GM03348 (cell line): ENCODE measurements around the gene UNC50.

Experiments
- DNase-seq: peaks from one replicate; pipeline ENCODE4 v3.0.0; 2012; ENCODE audit warnings: low spot score

Gene UNC50, protein sequence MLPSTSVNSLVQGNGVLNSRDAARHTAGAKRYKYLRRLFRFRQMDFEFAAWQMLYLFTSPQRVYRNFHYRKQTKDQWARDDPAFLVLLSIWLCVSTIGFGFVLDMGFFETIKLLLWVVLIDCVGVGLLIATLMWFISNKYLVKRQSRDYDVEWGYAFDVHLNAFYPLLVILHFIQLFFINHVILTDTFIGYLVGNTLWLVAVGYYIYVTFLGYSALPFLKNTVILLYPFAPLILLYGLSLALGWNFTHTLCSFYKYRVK

DNA sequence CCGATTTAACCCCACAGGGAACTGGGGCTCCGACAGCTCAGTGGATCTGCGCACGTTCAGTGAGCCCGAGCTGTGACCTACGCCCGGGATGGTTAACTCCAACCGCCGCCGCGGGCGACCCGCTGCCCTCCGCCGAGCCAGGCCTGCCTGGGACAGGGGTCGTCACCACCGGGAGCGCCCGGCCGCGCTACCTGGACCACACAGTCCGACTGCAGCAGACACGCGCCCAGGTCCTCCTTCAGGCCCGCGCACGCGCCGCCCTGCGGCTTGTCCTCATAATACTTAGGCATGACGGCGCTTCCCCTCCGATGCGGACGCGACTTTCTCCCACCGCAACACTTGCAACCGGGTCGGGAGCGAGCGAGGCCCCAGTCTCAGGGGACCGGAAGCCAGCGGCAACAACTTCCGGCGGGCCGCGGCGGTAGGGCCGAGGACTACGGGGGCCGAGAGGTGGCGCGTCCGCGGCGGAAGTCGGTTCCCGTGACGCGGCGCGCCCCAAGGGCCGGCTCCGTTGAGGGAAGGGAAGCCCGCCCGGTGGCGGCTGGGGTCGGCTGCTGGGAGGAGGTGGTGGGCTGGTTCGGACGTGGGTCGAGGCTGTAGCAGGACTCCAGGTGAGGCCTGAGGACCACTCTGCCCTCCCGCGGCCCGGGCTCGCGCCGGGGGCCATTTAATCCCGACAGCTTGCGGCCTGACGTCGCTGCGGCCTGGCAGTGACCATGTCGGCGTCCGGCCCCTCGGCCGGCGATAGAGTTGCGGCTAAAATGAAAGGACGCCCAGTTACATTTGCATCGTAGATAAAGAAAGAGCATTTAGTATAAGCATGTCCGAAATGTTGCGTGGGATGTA, at the start of gene UNC50, which contains the start of gene COA5:
TSS of gene UNC50 (plus strand) at position 474 of the 846 bp plus-strand sequence. CDS start 1,171 bp downstream, outside the sequence.
TSS of gene COA5 (minus strand) at position 397 of the 846 bp plus-strand sequence. CDS start at position 290, 107 bp downstream.
- DNase-seq, result peak; percentile 97

DNA sequence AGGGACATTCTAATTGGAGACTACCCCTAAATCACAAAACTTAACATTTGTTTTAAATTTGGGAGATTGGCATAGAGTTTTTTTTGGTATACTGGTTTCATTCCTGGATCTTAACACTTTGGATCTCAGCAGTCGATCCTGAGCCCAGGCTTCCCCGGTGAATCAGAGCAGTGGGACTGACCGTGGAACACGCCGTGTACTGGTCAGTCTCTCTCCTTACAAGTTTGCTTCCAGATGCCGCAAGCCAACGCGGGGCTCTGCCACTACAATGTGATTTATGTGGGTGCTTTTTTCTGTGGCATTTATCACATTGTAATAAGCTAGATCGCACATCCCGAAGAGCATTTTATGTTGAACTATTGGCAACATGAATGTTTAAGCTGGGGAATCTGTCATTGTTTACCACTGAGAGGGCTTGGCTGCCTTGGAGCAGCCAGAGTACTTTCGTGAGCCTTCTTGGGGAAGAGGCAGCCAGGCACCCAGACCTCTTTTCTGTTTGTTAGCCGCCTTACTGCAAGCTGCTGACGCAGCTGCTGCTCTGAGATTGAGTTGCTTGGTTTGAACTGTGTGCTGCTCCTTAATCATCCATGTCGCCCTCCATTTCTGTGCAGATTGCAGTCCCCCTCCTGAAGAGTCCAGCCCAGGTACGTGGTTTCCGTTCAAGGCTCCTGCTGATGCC, 49.4 kb upstream of the UNC50 start:
- DNase-seq, result no peak

DNA sequence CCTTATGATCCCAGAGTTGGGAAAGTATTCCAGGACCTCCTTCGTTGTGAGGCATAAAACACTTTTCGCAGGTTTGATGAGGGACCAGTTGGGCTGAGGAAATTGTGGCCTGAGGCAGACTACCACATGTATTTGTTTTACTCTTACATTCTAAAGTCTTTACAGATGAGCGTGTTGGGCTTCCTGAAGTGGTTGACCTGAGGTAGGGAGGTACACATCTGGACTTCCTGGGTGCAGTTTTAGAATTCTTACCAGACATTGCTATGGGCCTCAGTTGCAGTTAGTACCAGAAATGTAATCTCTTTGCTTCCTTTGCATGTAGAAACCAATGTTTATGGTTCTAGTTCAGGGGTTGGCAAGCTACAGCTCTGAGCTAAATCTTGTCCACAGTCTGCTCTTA, 48.8 kb upstream of the UNC50 start:
- no peak for DNase-seq

DNA sequence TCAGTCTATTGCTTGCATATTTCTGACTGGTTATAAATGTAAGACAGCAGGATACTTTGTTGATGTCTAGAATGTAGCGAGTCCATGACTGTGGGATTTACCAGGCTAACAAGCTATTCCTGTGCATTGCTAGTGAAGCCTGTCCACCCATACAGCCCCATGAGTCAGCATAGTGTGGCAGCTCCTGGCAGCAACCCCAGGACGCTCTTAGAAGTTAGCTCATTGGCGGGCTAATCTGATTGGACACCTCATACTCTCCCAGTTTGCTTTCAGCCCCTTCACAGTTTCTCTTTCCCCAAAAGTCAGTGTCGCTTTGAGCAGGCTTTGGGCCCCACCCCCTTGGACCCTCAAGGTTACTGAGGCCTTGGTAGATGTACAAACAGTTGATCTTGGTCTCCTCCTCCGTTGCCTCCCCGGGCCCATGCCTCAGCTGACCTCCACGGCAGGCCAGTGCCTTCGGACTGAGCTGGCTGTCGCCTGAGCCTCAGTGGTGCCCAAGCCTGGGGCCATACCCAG, 48.1 kb upstream of the UNC50 start:
- DNase-seq, result peak; percentile 87

DNA sequence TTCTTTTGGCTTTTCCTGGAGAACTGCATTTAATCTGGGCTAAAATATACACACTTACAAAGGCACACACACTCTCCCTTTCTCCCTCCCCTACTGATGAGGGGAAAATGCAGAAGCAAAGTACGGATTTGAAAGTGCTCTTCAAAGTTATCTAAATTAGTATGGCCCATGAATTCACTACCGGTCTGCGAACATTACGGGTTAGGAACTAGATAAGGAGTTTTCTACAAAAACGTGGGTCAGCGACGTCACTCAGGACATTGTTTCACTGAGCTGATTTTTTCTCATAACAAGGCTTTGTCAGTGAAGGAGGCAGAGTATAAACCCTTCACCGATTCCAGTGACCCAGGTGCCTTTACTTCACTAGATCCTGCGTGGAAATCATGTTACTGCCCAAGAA, 47.4 kb upstream of the UNC50 start:
- DNase-seq, result no peak

DNA sequence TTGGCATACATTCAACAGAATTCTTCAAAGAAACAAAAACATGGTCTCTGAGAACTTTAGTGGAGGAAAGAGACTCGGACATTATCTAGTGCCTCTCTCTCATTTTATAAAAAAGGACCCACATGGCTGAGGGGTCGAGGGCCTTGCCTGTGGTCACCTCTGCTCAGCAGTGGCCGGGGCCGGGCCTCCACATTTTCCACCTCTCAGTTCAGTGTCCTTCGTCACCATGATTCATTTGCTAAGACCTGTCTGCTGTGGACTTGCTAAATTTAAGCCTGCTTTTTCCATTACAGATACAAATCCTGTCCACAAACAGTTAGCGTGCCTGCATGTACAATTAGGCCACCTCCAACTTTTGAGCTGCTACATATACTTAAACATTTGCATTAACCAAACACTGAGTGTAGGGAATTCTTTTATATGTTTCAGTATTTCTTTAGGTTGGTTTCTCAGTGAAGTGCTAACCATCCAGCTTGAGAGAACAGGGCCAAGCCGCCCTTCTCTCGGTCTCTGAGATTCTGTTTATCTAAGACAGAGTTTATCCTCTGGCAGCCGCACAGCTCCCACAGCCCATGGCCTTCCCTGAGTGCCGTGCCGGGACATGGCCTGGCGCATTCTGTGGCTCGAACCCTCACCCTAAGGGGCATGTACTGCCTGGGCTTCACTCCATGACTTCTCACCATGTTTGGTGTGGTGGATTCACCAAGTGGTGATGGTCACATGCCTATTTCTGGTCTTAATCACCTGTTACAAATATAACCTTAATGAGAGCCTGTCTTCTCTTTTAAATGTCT, 46.3 kb upstream of the UNC50 start:
- DNase-seq, result no peak

DNA sequence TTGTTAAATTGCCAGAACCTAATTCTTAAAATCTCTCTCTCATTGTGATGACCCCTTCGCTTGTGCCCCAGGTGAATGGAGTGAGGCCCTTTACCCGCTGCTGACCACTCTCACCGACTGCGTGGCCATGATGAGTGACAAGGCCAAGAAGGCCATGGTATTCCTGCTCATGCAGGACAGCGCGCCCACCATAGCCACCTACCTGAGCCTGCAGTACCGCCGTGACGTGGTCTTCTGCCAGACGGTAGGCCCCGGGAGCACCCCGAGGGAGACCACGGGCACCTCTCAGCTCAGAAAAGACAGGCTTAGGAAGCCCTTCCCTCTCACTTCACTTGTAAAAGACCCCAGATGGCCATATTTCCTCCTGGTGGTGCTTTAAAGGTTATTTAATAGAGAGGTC, 45.0 kb upstream of the UNC50 start:
- no peak for DNase-seq

DNA sequence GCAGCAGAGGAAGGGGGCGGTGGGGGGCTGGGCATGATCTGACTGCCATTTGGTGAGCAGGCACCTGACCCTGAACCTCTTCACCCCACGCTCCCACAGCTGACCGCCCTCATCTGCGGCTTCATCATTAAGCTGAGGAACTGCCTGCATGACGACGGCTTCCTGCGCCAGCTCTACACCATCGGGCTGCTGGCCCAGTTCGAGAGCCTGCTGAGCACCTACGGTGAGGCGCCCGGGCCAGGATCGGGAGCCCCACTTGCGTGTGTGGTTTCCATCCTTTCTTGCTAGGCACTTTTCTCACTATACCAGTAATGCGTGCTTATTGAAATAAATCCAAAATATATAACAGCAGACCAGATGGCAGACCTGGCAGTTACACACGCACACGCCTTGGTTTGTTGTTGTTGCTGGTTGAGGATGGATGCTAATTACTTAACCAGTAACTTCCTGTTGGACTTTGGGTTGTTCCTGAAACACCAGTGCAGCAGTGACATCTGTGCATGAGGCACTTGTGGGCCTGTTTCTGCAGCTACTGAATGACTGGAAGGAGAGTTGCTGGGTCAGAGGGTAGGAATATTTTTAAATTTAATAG, 43.8 kb upstream of the UNC50 start:
- DNase-seq, result no peak

DNA sequence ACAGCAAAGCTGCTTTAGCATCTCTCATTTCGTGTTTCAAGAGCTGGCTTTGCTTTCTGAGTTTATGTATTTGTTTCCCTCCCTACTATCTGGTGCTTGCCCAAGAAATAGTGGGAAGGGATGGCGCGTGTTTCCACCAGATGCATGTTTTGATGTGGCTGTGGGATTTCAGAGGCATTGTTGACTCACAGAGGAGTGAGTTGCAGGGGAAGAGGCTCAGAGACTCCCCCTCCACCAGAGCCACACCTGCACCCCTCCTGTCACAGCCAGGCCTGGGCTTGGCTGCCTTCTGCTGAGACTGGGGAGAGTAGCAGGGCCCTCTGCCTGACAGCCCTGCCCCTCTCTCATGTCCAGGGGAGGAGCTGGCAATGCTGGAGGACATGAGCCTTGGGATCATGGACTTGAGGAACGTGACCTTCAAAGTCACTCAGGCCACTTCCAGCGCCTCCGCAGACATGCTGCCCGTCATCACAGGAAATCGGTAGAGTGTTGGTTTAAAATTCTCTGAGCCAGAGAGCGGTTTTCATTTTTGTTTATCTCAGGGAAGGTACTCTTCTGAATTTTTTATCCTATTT, 43.0 kb upstream of the UNC50 start:
- DNase-seq, result no peak

DNA sequence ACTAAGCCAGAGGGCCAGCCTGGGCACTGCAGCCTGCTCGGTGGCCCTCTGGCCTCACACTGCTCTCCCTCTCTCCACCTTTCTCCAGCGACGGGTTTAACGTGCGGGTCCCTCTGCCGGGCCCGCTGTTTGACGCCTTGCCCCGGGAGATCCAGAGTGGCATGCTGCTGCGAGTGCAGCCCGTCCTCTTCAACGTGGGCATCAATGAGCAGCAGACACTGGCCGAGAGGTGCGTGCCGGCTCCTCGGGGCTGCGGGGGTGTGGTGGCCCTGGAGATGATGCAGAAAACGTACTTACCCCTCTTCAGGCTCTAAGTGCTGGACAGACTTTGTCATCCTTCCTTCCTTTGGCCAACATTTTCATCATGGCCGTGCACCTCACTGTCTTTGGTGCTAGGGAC, 42.4 kb upstream of the UNC50 start:
- DNase-seq, result no peak

DNA sequence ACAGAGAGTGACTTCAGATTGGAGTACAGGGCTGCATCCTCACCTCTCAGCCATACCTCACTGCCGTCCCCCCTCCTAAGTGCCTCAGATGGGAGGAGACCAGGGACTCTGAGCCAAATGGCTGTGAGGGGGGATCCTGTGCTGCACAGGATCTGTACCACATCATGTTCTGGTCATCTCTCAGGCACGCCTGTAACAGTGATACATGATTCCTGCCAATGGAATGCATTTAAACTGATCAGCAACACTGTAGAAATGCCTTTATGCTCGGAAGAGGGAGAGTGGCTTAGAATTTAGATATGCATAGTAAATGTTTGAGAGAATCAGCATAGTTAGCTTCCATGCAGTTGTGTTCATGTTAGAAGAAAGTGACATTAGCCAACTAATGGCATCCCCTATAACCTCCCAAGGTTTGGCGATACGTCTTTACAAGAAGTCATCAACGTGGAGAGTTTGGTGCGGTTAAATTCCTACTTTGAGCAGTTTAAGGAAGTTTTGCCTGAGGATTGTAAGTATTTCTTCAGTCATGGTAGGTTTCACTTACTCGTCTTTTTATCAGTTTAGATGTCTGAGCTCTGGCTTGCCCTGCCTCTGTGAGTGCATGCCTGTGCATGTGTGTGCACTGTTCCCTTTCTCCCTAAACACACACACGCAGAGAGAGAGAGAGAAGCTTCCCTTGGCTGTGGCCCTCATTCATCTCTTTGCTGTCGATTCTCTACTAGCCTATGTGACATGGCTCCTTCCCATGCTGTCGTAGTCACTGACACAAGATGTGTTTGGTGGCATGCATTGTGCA, 40.0 kb upstream of the UNC50 start:
- DNase-seq, result peak; percentile 57

DNA sequence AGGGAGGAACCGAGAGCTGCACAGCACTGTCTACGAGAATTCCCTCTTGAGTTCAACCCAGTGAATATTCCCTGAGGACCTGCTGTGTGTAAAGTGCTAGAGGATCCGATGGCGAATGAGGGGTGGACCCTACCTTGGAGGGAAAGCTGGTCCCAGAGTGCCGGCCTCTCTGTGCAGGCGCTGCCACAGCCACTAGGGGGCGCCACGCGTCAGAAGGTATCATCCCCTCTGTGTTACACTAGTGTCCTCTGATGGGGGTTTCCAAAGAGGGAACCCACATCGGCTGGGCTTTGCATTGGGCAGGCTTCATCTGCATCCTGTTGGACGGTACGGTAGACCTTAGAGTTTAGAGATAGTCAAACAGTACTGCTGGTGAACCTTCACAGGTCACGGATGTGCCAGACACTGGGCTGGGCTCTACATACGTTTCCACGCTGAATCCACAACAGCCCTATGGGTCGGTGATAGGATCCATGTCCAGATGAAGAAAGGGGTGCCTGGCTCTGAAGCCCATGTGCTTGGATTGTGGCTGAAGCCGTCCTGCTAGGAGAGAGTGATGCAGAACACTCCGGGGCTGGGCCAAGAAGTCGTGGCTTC, 39.1 kb upstream of the UNC50 start:
- peak; percentile 61 for DNase-seq

DNA sequence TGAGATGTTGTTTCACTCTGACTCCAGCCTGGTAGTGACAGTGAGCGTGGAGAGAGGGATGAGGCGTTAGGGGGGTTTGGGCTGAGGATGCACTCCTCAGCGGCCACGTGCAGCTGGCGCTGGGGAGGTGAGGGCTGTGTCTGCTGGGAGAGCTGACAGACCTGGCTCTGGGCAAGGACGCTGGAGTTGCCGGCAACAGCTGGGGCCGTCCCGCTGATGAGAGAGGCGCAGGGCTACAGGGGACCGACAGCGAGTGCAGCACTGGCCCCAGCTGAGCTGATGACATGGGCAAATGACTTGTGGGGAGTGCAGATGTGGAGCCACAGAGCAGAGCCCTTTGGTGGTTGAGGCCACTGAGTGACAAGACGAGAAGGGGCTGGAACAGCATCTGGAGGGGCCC, 38.5 kb upstream of the UNC50 start:
- no peak for DNase-seq

DNA sequence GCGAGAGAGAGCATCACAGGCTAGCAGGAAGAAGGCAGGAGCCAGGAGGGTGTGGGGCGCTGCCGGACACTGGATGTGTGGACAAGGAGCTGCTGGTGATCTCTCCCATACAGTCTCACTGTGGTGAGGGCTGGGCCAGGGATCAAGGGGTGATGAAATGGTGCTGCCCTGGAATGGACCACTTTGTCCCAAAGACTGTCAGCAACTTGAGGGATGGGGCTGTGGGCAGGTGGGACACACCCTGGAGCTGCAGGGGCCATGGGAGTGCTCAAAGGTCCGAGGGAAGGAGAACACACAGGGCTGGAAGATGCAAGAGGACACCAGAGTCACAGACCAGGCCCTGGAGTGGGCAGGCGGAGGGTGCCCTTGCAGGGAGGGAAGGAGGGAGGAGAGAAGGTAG, 38.0 kb upstream of the UNC50 start:
- DNase-seq, result no peak

DNA sequence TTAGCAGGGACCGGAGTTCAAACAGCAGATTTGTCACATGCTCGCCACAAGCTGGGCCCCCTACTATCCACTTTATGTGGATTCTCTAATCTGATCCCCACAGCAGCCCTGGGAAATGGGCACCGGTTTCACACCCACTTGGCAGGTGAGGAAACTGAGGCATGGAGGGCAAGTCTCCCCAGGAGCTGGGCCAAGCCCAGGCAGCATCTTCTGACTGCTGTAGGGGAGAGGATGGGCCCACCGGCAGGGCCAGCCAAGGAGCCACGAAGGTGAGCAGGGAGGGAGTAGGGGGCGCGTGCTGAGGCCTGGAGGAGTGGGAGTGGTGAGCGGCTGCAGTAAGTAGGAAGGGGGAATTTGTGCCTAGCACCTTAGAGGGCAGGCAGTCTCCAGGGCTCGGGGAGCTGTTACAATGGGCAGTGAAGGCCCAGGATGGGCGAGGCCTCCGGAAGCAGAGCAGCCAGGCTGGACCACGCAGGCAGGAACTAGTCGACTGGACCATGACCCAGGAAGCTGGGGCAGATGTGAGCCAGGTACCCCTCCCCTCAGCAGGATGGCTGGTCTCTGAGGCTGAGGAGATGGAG, 37.2 kb upstream of the UNC50 start:
- DNase-seq, result no peak

DNA sequence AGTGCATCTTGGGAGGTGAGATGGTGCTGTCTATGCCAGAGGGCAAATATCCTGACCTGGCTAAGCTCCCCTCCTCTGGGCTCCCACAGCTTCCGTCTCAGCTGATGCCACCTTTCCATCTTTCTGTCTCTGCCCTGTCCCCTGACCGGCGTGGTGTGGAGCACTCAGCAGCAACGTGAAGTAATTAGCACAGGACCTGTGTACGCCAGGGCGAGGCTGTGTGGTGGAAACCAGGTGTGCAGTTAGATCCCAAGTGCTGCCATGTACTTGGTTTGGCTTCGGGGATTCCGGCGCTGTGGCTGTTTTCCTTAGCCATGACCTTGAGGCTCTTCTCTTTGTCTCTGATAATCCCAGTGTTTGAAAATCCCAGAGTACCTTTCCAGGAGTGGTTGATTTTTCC, 36.6 kb upstream of the UNC50 start:
- no peak for DNase-seq

DNA sequence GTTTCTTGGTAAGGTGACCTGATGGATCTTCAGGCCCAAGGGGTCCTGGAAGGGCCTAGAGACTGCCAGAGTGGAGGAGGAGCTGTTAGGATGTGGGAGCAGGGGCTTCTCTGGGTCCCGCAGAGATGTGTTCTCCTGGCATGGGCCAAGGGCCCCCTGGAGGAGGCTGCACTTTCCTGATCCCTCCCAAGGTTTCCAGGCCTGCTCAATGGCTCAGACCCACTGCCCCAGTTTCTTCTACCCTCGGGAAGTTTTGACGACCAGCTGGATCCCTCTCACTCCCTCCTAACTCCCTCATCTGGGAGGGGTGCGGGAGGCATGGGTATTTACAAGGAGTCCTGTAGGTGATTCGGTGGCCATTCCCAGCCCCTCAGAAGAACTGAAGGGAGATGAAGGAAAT, 36.2 kb upstream of the UNC50 start:
- no peak for DNase-seq

DNA sequence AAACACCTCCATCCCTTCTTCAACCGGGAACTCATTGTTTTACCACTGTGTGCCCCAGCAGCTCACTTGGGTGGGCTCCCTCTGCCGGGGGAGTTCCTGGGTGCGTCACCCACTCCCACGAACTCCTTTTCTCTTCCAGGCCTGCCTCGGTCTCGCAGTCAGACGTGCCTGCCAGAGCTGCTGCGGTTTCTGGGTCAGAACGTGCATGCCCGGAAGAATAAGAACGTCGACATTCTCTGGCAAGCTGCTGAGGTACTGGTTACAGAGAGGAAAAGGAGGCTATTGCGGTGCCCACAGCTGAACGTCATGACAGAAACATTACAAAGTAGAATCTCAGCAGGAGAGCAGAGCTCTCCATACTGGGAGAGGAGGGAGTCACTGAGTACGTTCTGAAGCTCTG, 35.7 kb upstream of the UNC50 start:
- no peak for DNase-seq

DNA sequence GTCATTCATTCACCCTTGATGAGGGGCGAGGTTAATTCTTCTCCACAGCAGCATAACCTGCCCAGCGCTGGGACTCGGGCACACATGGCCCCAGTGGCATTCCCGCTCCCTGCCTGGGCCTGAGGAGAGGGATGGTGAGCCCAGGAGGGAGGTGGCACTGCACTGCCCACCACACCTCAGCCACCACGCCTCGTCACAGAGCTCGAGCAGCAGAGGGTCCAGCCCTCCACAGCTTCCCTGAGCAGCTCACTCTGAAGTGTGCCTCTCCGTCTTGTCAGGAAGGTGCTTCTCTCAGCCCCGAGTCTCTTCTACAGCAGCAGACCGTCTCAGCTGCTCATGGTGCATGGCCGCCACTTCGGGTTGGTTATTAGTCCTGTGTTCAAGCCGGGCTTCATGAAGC, 35.0 kb upstream of the UNC50 start:
- DNase-seq, result no peak
